ENCODE results near the gene CAMK1D. TPM values are rescaled to one million over a fixed set of nuclear protein-coding genes. Genes with fewer than 3 reads are reported as not detected.

Gene CAMK1D
- polyA plus RNA-seq, 1 donor = 8.4 TPM

DNA sequence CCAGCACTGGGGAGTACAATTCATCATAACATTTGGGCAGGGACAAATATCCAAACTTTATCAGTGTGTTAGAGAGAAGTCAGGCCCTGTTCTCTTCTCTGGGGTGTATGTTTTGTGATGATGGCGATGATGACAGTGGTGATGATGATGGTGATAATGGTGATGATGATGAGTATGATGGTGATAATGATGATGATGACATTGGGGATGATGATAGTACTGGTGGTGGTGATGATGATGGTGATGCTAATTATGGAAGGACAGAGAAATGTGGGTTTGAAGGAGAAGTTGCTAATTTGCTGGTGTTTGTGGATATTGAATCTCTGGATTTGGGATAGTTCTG, 64.0 kb downstream of the CAMK1D start:
- no CpG with 5 or more reads among the region's 1 CpG for WGBS (ENCODE audit: insufficient coverage, low lambda C conversion rate)
- H3K27ac ChIP-seq (ENCODE audit: low read length) = no peak overlapping the region
- H3K4me1 ChIP-seq (ENCODE audit: control insufficient read depth, insufficient read depth, low read length) = peaks cover 5% of the 10 kb centered on the region
- DNase-seq = no peak
- no peak overlapping the region for H3K4me3 ChIP-seq (ENCODE audit: low read length)
- no peaks in the 10 kb centered on the region for H3K27me3 ChIP-seq (ENCODE audit: control insufficient read depth, insufficient read depth, low read length)
- H3K9me3 ChIP-seq (ENCODE audit: control insufficient read depth, low read depth, low read length) = no peaks in the 10 kb centered on the region
- H3K36me3 ChIP-seq (ENCODE audit: control insufficient read depth, insufficient read depth, low read length) = no peaks in the 10 kb centered on the region

DNA sequence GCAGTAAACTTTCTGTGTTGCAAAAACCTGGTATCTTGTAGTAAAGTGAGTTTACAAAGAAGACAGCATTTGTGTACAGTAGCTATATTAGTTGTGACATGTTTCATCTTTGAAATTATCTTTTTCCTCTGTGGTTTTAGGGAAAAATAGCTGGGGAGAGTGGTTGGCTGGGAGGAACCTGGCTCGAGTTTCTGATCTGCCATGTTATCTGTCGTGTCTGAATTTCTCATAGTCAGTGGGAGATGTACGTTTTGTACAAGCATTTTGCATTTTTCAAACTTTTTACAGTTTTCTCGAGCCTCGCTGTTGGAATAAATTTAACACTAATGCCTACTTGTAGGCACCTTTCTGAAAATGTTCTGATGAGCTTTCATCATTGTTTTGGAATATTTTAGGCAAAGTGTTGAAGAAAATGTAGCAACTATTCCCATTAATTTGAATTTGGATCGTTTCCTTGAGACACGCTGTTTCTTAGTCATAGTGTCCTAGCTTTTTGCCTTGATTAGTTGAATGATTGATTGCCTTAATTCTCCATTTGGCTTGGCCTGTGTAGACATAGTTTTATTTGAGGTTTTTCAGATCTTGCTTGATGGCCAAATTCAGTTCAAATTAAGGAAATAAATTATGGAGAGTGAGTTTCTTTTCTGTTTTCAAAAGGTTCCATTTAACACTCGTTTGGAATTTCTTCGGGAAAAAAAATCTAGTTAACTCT, 65.1 kb downstream of the CAMK1D start:
- Histone ChIP-seq H3K27ac (ENCODE audit: low read length) (no peak overlapping the region), H3K9me3 (ENCODE audit: control insufficient read depth, low read depth, low read length) (no peaks in the 10 kb centered on the region)
- 89% methylated on average over 2 of the region's 9 CpGs for WGBS (ENCODE audit: insufficient coverage, low lambda C conversion rate)

DNA sequence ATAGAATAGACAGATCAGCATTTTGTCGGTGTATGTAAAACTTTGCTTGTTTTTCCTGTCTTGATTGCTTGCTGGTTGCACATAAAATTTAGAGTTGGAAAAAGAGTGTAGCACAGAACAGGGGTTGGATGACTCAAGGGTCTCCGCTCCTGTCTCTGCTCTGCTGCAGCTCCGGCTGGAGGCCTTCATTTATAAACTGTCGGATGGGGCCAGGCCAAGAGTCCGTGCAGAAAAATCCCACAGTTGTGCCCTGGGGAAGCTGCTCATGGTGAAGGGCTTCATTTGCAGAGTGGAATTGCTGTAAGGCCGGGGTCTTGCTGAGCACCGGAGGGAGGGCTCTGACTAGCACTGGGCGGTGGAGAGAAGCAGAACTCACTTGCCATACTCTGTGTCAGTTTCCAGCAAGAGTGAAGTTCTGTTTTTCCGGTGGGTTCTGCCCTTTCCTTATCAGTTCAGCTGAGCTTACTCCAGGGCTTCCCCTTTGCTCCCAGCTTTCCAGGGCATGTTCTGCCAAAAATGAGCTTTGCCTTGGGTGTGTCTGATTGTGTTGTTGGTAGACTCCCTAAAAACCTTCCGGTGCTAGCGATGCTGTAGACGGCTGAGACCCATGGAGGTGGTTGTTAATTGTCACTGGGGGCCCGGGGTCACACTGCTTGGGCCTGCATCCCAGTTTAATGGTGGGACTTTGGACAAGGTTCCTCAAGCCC, 67.2 kb downstream of the CAMK1D start:
- H3K4me3 ChIP-seq (ENCODE audit: low read length) = no peak overlapping the region
- no peaks in the 10 kb centered on the region for H3K27me3 ChIP-seq (ENCODE audit: control insufficient read depth, insufficient read depth, low read length)
- H3K4me1 ChIP-seq (ENCODE audit: control insufficient read depth, insufficient read depth, low read length) = peaks cover 5% of the 10 kb centered on the region
- no peak for DNase-seq
- H3K9me3 ChIP-seq (ENCODE audit: control insufficient read depth, low read depth, low read length) = no peaks in the 10 kb centered on the region
- H3K36me3 ChIP-seq (ENCODE audit: control insufficient read depth, insufficient read depth, low read length) = no peaks in the 10 kb centered on the region
- WGBS (ENCODE audit: insufficient coverage, low lambda C conversion rate) = no CpG with 5 or more reads among the region's 13 CpGs
- no peak overlapping the region for H3K27ac ChIP-seq (ENCODE audit: low read length)

More for the DNA sequence above, 65.1 kb downstream of the CAMK1D start:
- Histone ChIP-seq H3K36me3 (ENCODE audit: control insufficient read depth, insufficient read depth, low read length) (no peaks in the 10 kb centered on the region), H3K4me3 (ENCODE audit: low read length) (no peak overlapping the region), H3K4me1 (ENCODE audit: control insufficient read depth, insufficient read depth, low read length) (peaks cover 5% of the 10 kb centered on the region), H3K27me3 (ENCODE audit: control insufficient read depth, insufficient read depth, low read length) (no peaks in the 10 kb centered on the region)
- DNase-seq = no peak

DNA sequence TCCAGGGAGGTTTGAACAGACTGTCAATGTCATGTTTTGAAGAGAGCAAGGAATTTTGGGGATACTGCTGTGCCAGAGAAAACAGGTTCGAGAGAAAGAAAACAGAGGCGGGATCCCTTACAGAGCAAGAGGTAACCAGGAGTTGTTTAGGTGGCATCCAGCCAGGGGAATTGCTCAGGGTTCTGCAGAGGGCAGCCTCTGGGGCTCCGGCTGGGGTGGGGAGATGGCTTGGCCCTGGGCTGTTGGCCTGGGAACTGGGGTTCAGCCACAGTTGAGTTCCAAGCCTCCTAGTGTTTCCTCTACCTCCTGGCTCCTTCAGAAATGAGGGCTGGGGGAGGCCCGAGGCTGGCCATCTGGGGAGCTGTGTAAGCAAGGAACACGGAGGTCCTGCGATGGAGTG, 68.0 kb downstream of the CAMK1D start:
- Histone ChIP-seq H3K4me1 (ENCODE audit: control insufficient read depth, insufficient read depth, low read length) (peaks cover 5% of the 10 kb centered on the region), H3K4me3 (ENCODE audit: low read length) (no peak overlapping the region), H3K36me3 (ENCODE audit: control insufficient read depth, insufficient read depth, low read length) (no peaks in the 10 kb centered on the region), H3K27me3 (ENCODE audit: control insufficient read depth, insufficient read depth, low read length) (no peaks in the 10 kb centered on the region), H3K9me3 (ENCODE audit: control insufficient read depth, low read depth, low read length) (no peaks in the 10 kb centered on the region), H3K27ac (ENCODE audit: low read length) (no peak overlapping the region)
- whole genome bisulfite sequencing (ENCODE audit: insufficient coverage, low lambda C conversion rate) = no CpG with 5 or more reads among the region's 6 CpGs
- DNase-seq = no peak

DNA sequence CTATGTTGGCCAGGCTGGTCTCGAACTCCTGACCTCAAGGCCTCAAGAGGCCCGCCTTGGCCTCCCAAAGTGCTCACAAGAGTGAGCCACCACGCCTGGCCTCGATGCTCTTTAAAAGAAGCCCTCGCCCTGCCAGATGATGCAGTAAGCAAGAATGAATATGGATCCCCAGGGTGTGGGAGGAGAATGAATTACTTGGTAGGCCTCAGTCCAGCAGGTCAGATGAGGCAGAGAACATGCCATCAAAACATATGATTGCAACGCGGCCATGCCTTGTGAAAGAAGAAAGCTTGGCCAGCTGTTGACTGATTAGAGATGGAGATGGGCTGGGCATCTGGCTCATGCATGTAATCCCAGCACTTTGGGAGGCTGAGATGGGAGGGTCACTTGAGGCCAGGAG, 68.7 kb downstream of the CAMK1D start:
- Histone ChIP-seq H3K36me3 (ENCODE audit: control insufficient read depth, insufficient read depth, low read length) (no peaks in the 10 kb centered on the region), H3K27ac (ENCODE audit: low read length) (no peak overlapping the region), H3K27me3 (ENCODE audit: control insufficient read depth, insufficient read depth, low read length) (no peaks in the 10 kb centered on the region), H3K9me3 (ENCODE audit: control insufficient read depth, low read depth, low read length) (no peaks in the 10 kb centered on the region), H3K4me3 (ENCODE audit: low read length) (no peak overlapping the region), H3K4me1 (ENCODE audit: control insufficient read depth, insufficient read depth, low read length) (peaks cover 5% of the 10 kb centered on the region)
- DNase-seq = no peak
- WGBS (ENCODE audit: insufficient coverage, low lambda C conversion rate) = no CpG with 5 or more reads among the region's 7 CpGs

DNA sequence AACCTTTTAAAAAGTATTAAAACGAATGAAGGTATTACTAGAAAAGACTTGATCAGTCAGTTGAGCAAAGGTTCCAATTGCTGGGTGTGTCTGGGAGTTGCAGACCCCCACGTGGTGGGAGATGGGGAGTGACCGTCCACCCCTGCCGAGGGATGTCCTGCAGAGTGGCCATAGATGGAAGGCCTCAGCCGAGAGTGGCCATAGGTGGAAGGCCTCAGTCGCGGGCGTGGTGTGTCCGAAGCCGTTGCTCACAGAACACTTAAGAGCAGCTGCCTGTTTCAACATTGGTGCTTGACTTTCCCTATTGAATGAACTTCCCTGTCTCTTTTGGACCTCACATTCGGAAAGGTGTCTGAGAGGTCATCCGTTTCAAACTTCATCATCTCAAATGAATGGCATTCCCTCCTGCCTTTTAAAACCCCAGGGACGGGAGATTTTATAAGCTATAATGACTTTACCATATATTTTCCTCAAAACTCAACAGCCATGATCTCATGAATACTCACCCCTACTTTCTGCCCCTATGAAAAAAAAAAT, 69.4 kb downstream of the CAMK1D start:
- Histone ChIP-seq H3K36me3 (ENCODE audit: control insufficient read depth, insufficient read depth, low read length) (no peaks in the 10 kb centered on the region), H3K27me3 (ENCODE audit: control insufficient read depth, insufficient read depth, low read length) (no peaks in the 10 kb centered on the region), H3K4me1 (ENCODE audit: control insufficient read depth, insufficient read depth, low read length) (peaks cover 5% of the 10 kb centered on the region), H3K4me3 (ENCODE audit: low read length) (no peak overlapping the region), H3K9me3 (ENCODE audit: control insufficient read depth, low read depth, low read length) (no peaks in the 10 kb centered on the region), H3K27ac (ENCODE audit: low read length) (no peak overlapping the region)
- DNase-seq = no peak
- WGBS (ENCODE audit: insufficient coverage, low lambda C conversion rate) = no CpG with 5 or more reads among the region's 13 CpGs

DNA sequence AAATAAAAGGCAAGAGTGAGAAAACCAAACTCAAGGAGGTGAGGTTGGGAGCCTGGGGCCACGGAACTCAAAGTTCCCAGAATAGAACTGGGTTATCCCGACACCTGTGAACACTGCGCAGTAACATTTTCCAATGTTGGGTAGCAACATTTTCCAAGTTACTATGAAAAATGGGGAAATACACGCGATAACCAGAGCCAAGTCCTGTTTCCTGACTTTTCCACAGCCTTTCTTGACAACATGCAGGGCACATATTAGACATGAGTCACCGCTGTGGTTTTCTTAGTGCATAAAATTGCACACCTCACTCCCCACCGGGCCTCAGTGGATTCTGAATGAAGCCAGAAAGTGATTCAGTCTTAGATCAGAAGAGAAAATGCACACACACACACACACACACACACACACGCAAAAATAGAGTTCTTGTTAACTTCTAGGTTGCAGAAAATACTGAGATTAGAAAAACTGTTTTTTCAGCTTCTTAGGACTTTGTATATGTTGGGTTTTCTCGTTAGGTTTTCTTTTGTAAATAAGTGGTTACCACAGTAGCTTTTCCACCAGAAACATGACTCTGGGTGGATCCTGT, 70.0 kb downstream of the CAMK1D start:
- Histone ChIP-seq H3K27me3 (ENCODE audit: control insufficient read depth, insufficient read depth, low read length) (no peaks in the 10 kb centered on the region), H3K36me3 (ENCODE audit: control insufficient read depth, insufficient read depth, low read length) (no peaks in the 10 kb centered on the region), H3K4me3 (ENCODE audit: low read length) (no peak overlapping the region), H3K9me3 (ENCODE audit: control insufficient read depth, low read depth, low read length) (no peaks in the 10 kb centered on the region), H3K27ac (ENCODE audit: low read length) (no peak overlapping the region), H3K4me1 (ENCODE audit: control insufficient read depth, insufficient read depth, low read length) (peaks cover 5% of the 10 kb centered on the region)
- DNase-seq = no peak
- 100% methylated on average over 1 of the region's 9 CpGs for WGBS (ENCODE audit: insufficient coverage, low lambda C conversion rate)

DNA sequence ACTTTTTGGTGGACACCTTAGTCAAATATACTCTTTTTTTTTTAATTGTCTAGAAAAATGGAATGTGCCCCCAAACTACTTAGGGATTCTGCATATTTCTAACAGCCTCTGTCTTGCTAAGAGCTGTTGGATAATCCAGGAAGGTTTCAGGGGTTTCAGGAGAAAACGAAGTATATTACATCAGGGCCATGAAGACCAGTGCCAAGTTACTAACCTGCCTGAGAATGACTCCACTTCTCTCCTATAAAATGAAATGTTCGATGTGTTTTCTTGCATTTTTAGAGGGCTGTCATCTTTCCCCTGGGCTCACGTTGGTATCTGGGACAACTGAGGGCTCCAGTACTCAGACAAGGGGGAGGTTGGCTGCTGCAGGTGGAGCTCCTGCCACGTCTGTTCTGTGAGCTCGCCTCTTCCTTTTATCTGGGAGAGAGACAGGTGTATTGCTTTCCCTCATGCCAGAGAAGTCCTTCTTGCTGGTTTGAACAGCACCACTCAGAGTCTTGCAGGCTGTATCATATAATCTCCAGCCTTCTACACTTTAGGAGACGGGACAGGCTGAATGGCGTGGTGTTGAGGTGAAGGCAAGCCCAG, 71.3 kb downstream of the CAMK1D start:
- H3K9me3 ChIP-seq (ENCODE audit: control insufficient read depth, low read depth, low read length) = no peaks in the 10 kb centered on the region
- H3K27ac ChIP-seq (ENCODE audit: low read length) = no peak overlapping the region
- H3K36me3 ChIP-seq (ENCODE audit: control insufficient read depth, insufficient read depth, low read length) = no peaks in the 10 kb centered on the region
- H3K4me3 ChIP-seq (ENCODE audit: low read length) = no peak overlapping the region
- DNase-seq = no peak
- peaks cover 5% of the 10 kb centered on the region for H3K4me1 ChIP-seq (ENCODE audit: control insufficient read depth, insufficient read depth, low read length)
- H3K27me3 ChIP-seq (ENCODE audit: control insufficient read depth, insufficient read depth, low read length) = no peaks in the 10 kb centered on the region
- WGBS (ENCODE audit: insufficient coverage, low lambda C conversion rate) = no CpG with 5 or more reads among the region's 7 CpGs

DNA sequence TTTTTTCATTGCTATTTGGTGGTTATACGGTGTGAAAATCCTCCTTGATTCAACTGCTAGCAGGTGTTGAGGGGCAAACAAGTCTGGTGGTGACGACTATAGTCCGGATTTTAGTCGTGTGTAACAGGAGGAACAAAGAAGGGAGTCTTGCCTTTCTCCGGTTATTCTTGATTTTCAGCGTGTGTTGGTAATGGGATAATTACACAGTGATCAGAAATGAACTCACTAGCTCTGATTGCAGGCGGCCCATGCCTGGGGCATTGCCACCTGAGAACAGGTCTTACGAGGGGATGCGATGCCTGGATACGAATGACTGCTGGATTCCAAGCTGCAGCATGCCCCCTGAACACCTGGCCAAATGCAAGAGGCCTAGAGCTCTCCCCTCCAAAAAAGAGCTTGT, 72.8 kb downstream of the CAMK1D start:
- H3K27ac ChIP-seq (ENCODE audit: low read length) = no peak overlapping the region
- H3K9me3 ChIP-seq (ENCODE audit: control insufficient read depth, low read depth, low read length) = no peaks in the 10 kb centered on the region
- no peak for DNase-seq
- no peaks in the 10 kb centered on the region for H3K4me1 ChIP-seq (ENCODE audit: control insufficient read depth, insufficient read depth, low read length)
- WGBS (ENCODE audit: insufficient coverage, low lambda C conversion rate) = no CpG with 5 or more reads among the region's 10 CpGs
- H3K4me3 ChIP-seq (ENCODE audit: low read length) = no peak overlapping the region
- no peaks in the 10 kb centered on the region for H3K36me3 ChIP-seq (ENCODE audit: control insufficient read depth, insufficient read depth, low read length)
- H3K27me3 ChIP-seq (ENCODE audit: control insufficient read depth, insufficient read depth, low read length) = no peaks in the 10 kb centered on the region

DNA sequence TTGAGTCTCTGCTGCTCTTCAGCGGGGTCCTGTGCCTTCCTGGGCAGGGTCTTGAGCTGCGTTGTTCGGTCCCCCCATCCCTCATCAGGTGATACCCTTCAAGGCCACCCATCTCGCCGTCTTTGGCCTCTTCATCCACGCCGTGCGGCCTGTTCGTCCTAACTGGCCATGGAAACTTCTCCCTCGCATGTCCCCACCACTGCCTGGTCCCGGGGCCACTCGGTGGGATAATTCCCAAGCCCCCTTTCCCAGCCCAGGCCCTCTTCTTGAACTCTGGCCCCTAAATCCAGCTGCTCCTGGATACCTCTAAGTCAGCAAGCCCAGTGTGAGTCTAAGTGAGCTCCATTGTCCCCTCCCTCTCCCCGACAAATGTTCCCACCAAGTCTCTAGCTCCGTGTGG, 74.5 kb downstream of the CAMK1D start:
- 83% methylated on average over 2 of the region's 14 CpGs for WGBS (ENCODE audit: insufficient coverage, low lambda C conversion rate)
- H3K9me3 ChIP-seq (ENCODE audit: control insufficient read depth, low read depth, low read length) = no peaks in the 10 kb centered on the region
- H3K36me3 ChIP-seq (ENCODE audit: control insufficient read depth, insufficient read depth, low read length) = no peaks in the 10 kb centered on the region
- no peaks in the 10 kb centered on the region for H3K4me1 ChIP-seq (ENCODE audit: control insufficient read depth, insufficient read depth, low read length)
- no peak for DNase-seq
- H3K27me3 ChIP-seq (ENCODE audit: control insufficient read depth, insufficient read depth, low read length) = no peaks in the 10 kb centered on the region
- no peak overlapping the region for H3K27ac ChIP-seq (ENCODE audit: low read length)
- H3K4me3 ChIP-seq (ENCODE audit: low read length) = no peak overlapping the region

All from large intestine (tissue), 3 donors.